K562 (cell line): ENCODE results near the gene CTF1. TPM values are rescaled to one million over a fixed set of nuclear protein-coding genes. Genes with fewer than 3 reads are reported as not detected.
A peak's percentile ranks its signal among the peaks of the same experiment; 100 is the strongest.

ENCODE experiments used
- ARHGAP35 ChIP-seq: fragments of 450-650 bp; IDR thresholded peaks from 2 replicates; pipeline ENCODE4 v1.6.1; 2018; ENCODE audit not compliant: partially characterized antibody
- ASH1L ChIP-seq: fragments of 450-650 bp; IDR thresholded peaks from 2 replicates; pipeline ENCODE4 v1.6.1; 2018; ENCODE audit warnings: borderline replicate concordance, mild to moderate bottlenecking, low read depth; ENCODE audit not compliant: partially characterized antibody
- CREB1 ChIP-seq, 2 experiments: sonication (generic) in 1 of 2; formaldehyde crosslinking in 1 of 2; IDR thresholded peaks; 2 replicates each; pipeline versions ENCODE4 v1.6.1 to v1.8.0; 2012 to 2022; ENCODE audit warnings: inconsistent platforms in 1 of 2, mild to moderate bottlenecking in 1 of 2, missing genetic modification reagents in 1 of 2, moderate library complexity in 1 of 2
- CXXC5 ChIP-seq: fragments of 250-450 bp; sonication (Bioruptor Pico); IDR thresholded peaks from 2 replicates; pipeline ENCODE4 v1.8.0; 2022; ENCODE audit warnings: inconsistent platforms, mild to moderate bottlenecking, moderate library complexity
- ETV1 ChIP-seq: fragments of 450-650 bp; conservative IDR thresholded peaks from 2 replicates; pipeline ENCODE4 v1.6.1; 2016; ENCODE audit warnings: missing genetic modification characterization, control low read depth, low read depth, missing compliant biosample characterization
- GTF2E2 ChIP-seq: fragments of 200-800 bp; sonication (Bioruptor generic); IDR thresholded peaks from 2 replicates; pipeline ENCODE4 v1.6.1; 2016; ENCODE audit warnings: missing genetic modification characterization, missing compliant biosample characterization
- HDAC1 ChIP-seq, 2 experiments: fragments of 450-650 bp; IDR thresholded peaks; 2 replicates each; pipeline ENCODE4 v1.6.1; 2016 to 2017; ENCODE audit warnings: inconsistent platforms in 1 of 2, mild to moderate bottlenecking in 1 of 2, moderate library complexity in 1 of 2
- JUN ChIP-seq, 2 experiments: sonication (generic) in 1 of 2; formaldehyde crosslinking in 1 of 2; IDR thresholded peaks; 2 replicates each; pipeline versions ENCODE4 v1.6.1 to v1.8.0; 2012 to 2022; ENCODE audit warnings: borderline replicate concordance in 2 of 2, mild to moderate bottlenecking in 2 of 2, improper control_type of control experiment in 1 of 2, low read depth in 1 of 2, low read length in 1 of 2, missing genetic modification reagents in 1 of 2
- JUND ChIP-seq, 2 experiments: IDR thresholded peaks; 2 replicates in 1 of 2; 3 replicates in 1 of 2; pipeline ENCODE4 v1.6.1; 2011; ENCODE audit warnings: borderline replicate concordance in 2 of 2, low read depth in 2 of 2, low read length in 2 of 2, improper control_type of control experiment in 1 of 2, missing biosample characterization in 1 of 2, missing genetic modification characterization in 1 of 2, missing genetic modification reagents in 1 of 2
- KLF6 ChIP-seq: fragments of 250-450 bp; sonication (Bioruptor Pico); IDR thresholded peaks from 2 replicates; pipeline ENCODE4 v1.4.0; 2020; ENCODE audit warnings: mild to moderate bottlenecking, moderate library complexity, borderline replicate concordance
- MAFK ChIP-seq: IDR thresholded peaks from 2 replicates; pipeline ENCODE4 v1.6.1; 2011; ENCODE audit warnings: low read length, improper control_type of control experiment
- MEIS2 ChIP-seq: fragments of 450-650 bp; IDR thresholded peaks from 2 replicates; pipeline ENCODE4 v1.6.1; 2014; ENCODE audit warnings: mild to moderate bottlenecking; ENCODE audit not compliant: partially characterized antibody
- MTA3 ChIP-seq: fragments of 450-650 bp; formaldehyde crosslinking; IDR thresholded peaks from 2 replicates; pipeline ENCODE4 v1.6.1; 2017; ENCODE audit warnings: mild to moderate bottlenecking, borderline replicate concordance
- POLR2G ChIP-seq: fragments of 200-400 bp; formaldehyde crosslinking; IDR thresholded peaks from 2 replicates; pipeline ENCODE4 v1.6.1; 2017; ENCODE audit warnings: low read depth, mild to moderate bottlenecking, antibody characterized with exemption, low read length, moderate library complexity
- RAD21 ChIP-seq, 2 experiments: fragments of 250-450 bp in 1 of 2; fragments of 450-650 bp in 1 of 2; sonication (Bioruptor Pico) in 1 of 2; formaldehyde crosslinking in 1 of 2; IDR thresholded peaks in 1 of 2; conservative IDR thresholded peaks in 1 of 2; 2 replicates each; pipeline versions ENCODE4 v1.4.0 to v1.8.0; 2020 to 2022; ENCODE audit warnings: mild to moderate bottlenecking in 2 of 2, moderate library complexity in 1 of 2
- RCOR1 ChIP-seq, 2 experiments: IDR thresholded peaks; 2 replicates each; pipeline ENCODE4 v1.6.1; 2012; ENCODE audit warnings: low read depth in 2 of 2, low read length in 2 of 2, borderline replicate concordance in 1 of 2, improper control_type of control experiment in 1 of 2
- RNF2 ChIP-seq: sonication (generic); IDR thresholded peaks from 2 replicates; pipeline ENCODE4 v1.6.1; 2016
- SREBF2 ChIP-seq: sonication (generic); formaldehyde crosslinking; IDR thresholded peaks from 2 replicates; pipeline ENCODE4 v1.4.0; 2020; ENCODE audit warnings: mild to moderate bottlenecking, missing genetic modification reagents
- ZKSCAN3 ChIP-seq: fragments of 250-450 bp; sonication (Bioruptor Pico); IDR thresholded peaks from 2 replicates; pipeline ENCODE4 v1.4.0; 2020
- polyA plus RNA-seq, 8 experiments: library from polyadenylated mRNA; depleted of rRNA in 4 of 8; stranded (reverse) in 5 of 8; unstranded in 3 of 8; fragments of >200 nt; fragmentation: Nextera tagmentation in 2 of 8; fragmentation: Illumina TruSeq in 1 of 8; extraction: Ambion mirVana in 2 of 8; extraction: Trizol in 1 of 8; gene quantifications; 2 replicates each; pipeline versions ENCODE4 v1.2.1 to v1.2.3, GENCODE V29; 2011 to 2014; ENCODE audit warnings: inconsistent platforms in 1 of 8, missing spikeins in 1 of 8
- total RNA-seq, 7 experiments: library from RNA; depleted of rRNA in 6 of 7; stranded (reverse); fragments of >200 nt in 6 of 7; fragmentation: Illumina TruSeq in 2 of 7; extraction: Trizol in 2 of 7; gene quantifications; 2 replicates each; pipeline versions ENCODE4 v1.2.1 to v1.2.3, GENCODE V29; 2011 to 2021; ENCODE audit warnings: low replicate concordance in 1 of 7
- TF ChIP-seq, protein P1 (sequence below): fragments of 250-450 bp; sonication (Bioruptor Pico); IDR thresholded peaks from 2 replicates; pipeline ENCODE4 v1.9.0; 2021; ENCODE audit warnings: mild to moderate bottlenecking
- TF ChIP-seq, protein P2 (sequence below), 2 experiments: IDR thresholded peaks; 2 replicates each; pipeline ENCODE4 v1.6.1; 2012; ENCODE audit warnings: improper control_type of control experiment in 2 of 2, low read depth in 2 of 2, low read length in 2 of 2, borderline replicate concordance in 1 of 2
- TF ChIP-seq, protein P3 (sequence below): IDR thresholded peaks from 2 replicates; pipeline ENCODE4 v1.6.1; 2016; ENCODE audit warnings: missing genetic modification characterization, missing compliant biosample characterization

The CTF1 gene
- total and polyA plus RNA-seq, 9 of the 15 experiments (the other 6 are each of a cell fraction or from before 2014, with no cell fraction given): 0.24 to 2.5 (median 0.44) TPM

DNA sequence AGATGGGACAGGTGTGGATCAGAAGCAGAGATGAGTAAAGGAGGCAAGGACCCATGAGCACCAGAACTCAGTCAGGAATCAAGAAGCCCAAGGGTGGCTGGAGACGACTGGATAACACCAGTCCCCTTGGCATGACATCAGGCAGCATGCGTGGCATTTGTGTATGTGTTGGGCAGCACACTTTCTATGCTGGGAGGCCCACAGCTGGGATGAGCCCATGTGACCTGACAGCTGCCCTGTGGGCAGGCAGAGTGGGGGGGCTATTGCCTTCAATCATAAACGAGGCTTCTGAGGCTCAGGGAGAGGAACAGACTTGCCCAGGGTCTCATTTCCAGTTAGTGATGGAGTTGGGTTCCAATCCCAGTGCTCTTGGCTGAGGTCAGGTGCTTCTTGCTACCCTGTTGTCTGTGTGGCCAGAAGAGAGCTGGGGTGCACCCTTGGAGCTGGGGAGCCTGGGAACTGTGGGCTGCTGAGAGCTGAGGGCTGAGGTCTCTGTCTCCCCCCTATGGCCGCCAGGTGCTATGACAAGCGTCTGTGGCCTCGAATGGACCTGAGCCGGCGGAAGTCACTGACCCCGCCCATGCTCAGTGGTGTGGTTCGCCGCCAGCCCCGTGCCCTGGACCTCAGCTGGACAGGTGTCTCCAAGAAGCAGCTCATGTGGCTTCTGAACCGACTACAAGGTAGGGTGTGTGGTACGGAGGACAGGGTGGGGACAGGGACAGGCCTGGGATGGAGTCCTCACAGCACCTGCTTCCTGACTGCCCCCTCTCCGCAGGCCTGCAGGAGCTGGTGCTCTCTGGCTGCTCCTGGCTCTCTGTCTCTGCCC is 45.4 kb downstream of the CTF1 start (continued):
- peak; percentile 67 for TF ChIP-seq JUND (IDR thresholded peaks at IDR 0.05; ENCODE audit: borderline replicate concordance, low read depth, low read length)
- peak; percentile 21; the same call in 1 of the 3 replicates for TF ChIP-seq JUND (tag; IDR thresholded peaks at IDR 0.05; ENCODE audit: borderline replicate concordance, low read depth, low read length)
- TF ChIP-seq MAFK: peak; percentile 21; the same call in 1 of the 2 replicates
- TF ChIP-seq HDAC1 (IDR thresholded peaks at IDR 0.05): 0 out of 4 replicates have a peak, but pooled peaks of 1 of the 2 experiments have one; percentile 8
- no peak for TF ChIP-seq RNF2
- TF ChIP-seq ASH1L: no peak
- TF ChIP-seq POLR2G: peak; percentile 61
- TF ChIP-seq ETV1 (tag): peak; percentile 71
- TF ChIP-seq RAD21 (CRISPR knock-in tag; conservative IDR thresholded peaks at IDR 0.05 in 1 of 2, IDR thresholded peaks at IDR 0.05 in 1 of 2): peak; percentile 78 to 83
- peak in 1 of 2 experiments; percentile 18; a peak in 1 of 4 replicates for TF ChIP-seq RCOR1 (IDR thresholded peaks at IDR 0.05; ENCODE audit: borderline replicate concordance in 1 of 2, low read depth in 2 of 2, low read length in 2 of 2)
- TF ChIP-seq SREBF2: no peak
- TF ChIP-seq, protein P1, sequence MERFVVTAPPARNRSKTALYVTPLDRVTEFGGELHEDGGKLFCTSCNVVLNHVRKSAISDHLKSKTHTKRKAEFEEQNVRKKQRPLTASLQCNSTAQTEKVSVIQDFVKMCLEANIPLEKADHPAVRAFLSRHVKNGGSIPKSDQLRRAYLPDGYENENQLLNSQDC (CRISPR knock-in tag): no peak
- peak; percentile 21; the same call in 1 of the 2 replicates for TF ChIP-seq CREB1 (IDR thresholded peaks at IDR 0.05)
- peak; percentile 77; the same call in 1 of the 2 replicates for TF ChIP-seq CREB1 (CRISPR knock-in tag; IDR thresholded peaks at IDR 0.05)
- TF ChIP-seq MTA3: peak; percentile 37; the same call in 1 of the 2 replicates
- no peak for TF ChIP-seq ZKSCAN3 (CRISPR knock-in tag)
- TF ChIP-seq, protein P2, sequence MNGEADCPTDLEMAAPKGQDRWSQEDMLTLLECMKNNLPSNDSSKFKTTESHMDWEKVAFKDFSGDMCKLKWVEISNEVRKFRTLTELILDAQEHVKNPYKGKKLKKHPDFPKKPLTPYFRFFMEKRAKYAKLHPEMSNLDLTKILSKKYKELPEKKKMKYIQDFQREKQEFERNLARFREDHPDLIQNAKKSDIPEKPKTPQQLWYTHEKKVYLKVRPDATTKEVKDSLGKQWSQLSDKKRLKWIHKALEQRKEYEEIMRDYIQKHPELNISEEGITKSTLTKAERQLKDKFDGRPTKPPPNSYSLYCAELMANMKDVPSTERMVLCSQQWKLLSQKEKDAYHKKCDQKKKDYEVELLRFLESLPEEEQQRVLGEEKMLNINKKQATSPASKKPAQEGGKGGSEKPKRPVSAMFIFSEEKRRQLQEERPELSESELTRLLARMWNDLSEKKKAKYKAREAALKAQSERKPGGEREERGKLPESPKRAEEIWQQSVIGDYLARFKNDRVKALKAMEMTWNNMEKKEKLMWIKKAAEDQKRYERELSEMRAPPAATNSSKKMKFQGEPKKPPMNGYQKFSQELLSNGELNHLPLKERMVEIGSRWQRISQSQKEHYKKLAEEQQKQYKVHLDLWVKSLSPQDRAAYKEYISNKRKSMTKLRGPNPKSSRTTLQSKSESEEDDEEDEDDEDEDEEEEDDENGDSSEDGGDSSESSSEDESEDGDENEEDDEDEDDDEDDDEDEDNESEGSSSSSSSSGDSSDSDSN (IDR thresholded peaks at IDR 0.05; ENCODE audit: borderline replicate concordance in 1 of 2, low read depth in 2 of 2, low read length in 2 of 2): no peak
- peak; percentile 13 for TF ChIP-seq MEIS2
- TF ChIP-seq ARHGAP35: no peak
- no peak for TF ChIP-seq CXXC5 (CRISPR knock-in tag)
- TF ChIP-seq, protein P3, sequence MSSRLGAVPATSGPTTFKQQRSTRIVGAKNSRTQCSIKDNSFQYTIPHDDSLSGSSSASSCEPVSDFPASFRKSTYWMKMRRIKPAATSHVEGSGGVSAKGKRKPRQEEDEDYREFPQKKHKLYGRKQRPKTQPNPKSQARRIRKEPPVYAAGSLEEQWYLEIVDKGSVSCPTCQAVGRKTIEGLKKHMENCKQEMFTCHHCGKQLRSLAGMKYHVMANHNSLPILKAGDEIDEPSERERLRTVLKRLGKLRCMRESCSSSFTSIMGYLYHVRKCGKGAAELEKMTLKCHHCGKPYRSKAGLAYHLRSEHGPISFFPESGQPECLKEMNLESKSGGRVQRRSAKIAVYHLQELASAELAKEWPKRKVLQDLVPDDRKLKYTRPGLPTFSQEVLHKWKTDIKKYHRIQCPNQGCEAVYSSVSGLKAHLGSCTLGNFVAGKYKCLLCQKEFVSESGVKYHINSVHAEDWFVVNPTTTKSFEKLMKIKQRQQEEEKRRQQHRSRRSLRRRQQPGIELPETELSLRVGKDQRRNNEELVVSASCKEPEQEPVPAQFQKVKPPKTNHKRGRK (tag): no peak
- no peak for TF ChIP-seq GTF2E2 (tag)
- peak; percentile 31; the same call in 1 of the 2 replicates for TF ChIP-seq JUN (IDR thresholded peaks at IDR 0.05; ENCODE audit: borderline replicate concordance, low read depth, low read length)
- TF ChIP-seq JUN (CRISPR knock-in tag; IDR thresholded peaks at IDR 0.05; ENCODE audit: borderline replicate concordance): no peak
- TF ChIP-seq KLF6: no peak
